HepG2 (cell line): ENCODE measurements around the gene GPN2. TPM values are rescaled to one million over a fixed set of nuclear protein-coding genes. Genes with fewer than 3 reads are reported as not detected.

Experiments
- ATRX ChIP-seq: sonication (generic); formaldehyde crosslinking; IDR thresholded peaks from 2 replicates; pipeline ENCODE4 v1.4.0; 2020; ENCODE audit warnings: missing genetic modification reagents, borderline replicate concordance
- BCL6 ChIP-seq: IDR thresholded peaks from 2 replicates; pipeline ENCODE4 v1.6.1; 2016; ENCODE audit warnings: missing genetic modification reagents, missing compliant biosample characterization
- BORCS8-MEF2B ChIP-seq: sonication (generic); formaldehyde crosslinking; IDR thresholded peaks from 2 replicates; pipeline ENCODE4 v1.8.0; 2022; ENCODE audit warnings: mild to moderate bottlenecking, missing genetic modification reagents
- CENPT ChIP-seq: sonication (generic); formaldehyde crosslinking; IDR thresholded peaks from 2 replicates; pipeline ENCODE4 v1.8.0; 2022; ENCODE audit warnings: low read depth, mild to moderate bottlenecking, moderate library complexity, missing genetic modification reagents
- ETV6 ChIP-seq: sonication (generic); formaldehyde crosslinking; conservative IDR thresholded peaks from 2 replicates; pipeline ENCODE4 v1.4.0; 2020; ENCODE audit warnings: missing genetic modification reagents
- HDAC2 ChIP-seq: sonication (generic); formaldehyde crosslinking; IDR thresholded peaks from 2 replicates; pipeline ENCODE4 v1.4.0; 2020; ENCODE audit warnings: missing genetic modification reagents
- HMG20B ChIP-seq: conservative IDR thresholded peaks from 2 replicates; pipeline ENCODE4 v1.6.1; 2016; ENCODE audit warnings: missing genetic modification reagents, missing compliant biosample characterization
- HMGXB4 ChIP-seq, 2 experiments: sonication (generic) in 1 of 2; formaldehyde crosslinking in 1 of 2; IDR thresholded peaks; 2 replicates each; pipeline versions ENCODE4 v1.4.0 to v1.6.1; 2018 to 2020; ENCODE audit warnings: missing genetic modification reagents in 2 of 2, borderline replicate concordance in 1 of 2, low read depth in 1 of 2, mild to moderate bottlenecking in 1 of 2, missing biosample characterization in 1 of 2
- HNF1A ChIP-seq, 2 experiments: sonication (generic) in 1 of 2; formaldehyde crosslinking in 1 of 2; IDR thresholded peaks; 2 replicates each; pipeline versions ENCODE4 v1.4.0 to v1.6.1; 2016 to 2020; ENCODE audit warnings: borderline replicate concordance in 1 of 2, low read depth in 1 of 2, mild to moderate bottlenecking in 1 of 2, missing genetic modification reagents in 1 of 2
- HNF1B ChIP-seq: sonication (generic); formaldehyde crosslinking; IDR thresholded peaks from 2 replicates; pipeline ENCODE4 v1.5.1; 2020; ENCODE audit warnings: mild to moderate bottlenecking, moderate library complexity, missing genetic modification reagents
- KDM4B ChIP-seq: sonication (generic); formaldehyde crosslinking; IDR thresholded peaks from 2 replicates; pipeline ENCODE4 v1.4.0; 2020; ENCODE audit warnings: missing genetic modification reagents
- MTA3 ChIP-seq: sonication (generic); formaldehyde crosslinking; IDR thresholded peaks from 2 replicates; pipeline ENCODE4 v1.4.0; 2020; ENCODE audit warnings: missing genetic modification reagents
- NCOA2 ChIP-seq: sonication (generic); formaldehyde crosslinking; IDR thresholded peaks from 2 replicates; pipeline ENCODE4 v1.8.0; 2022; ENCODE audit warnings: inconsistent platforms
- PAWR ChIP-seq: sonication (generic); formaldehyde crosslinking; IDR thresholded peaks from 2 replicates; pipeline ENCODE4 v1.4.0; 2020; ENCODE audit warnings: missing genetic modification reagents, mild to moderate bottlenecking, borderline replicate concordance
- POGZ ChIP-seq: sonication (generic); formaldehyde crosslinking; IDR thresholded peaks from 2 replicates; pipeline ENCODE4 v1.4.0; 2020; ENCODE audit warnings: mild to moderate bottlenecking, missing genetic modification reagents
- POLR2A ChIP-seq, 2 experiments: IDR thresholded peaks; 2 replicates each; pipeline ENCODE4 v1.6.1; 2011; ENCODE audit warnings: low read depth in 2 of 2, low read length in 2 of 2, mild to moderate bottlenecking in 1 of 2, moderate library complexity in 1 of 2; ENCODE audit not compliant: insufficient read depth in 1 of 2
- SMYD3 ChIP-seq: sonication (generic); formaldehyde crosslinking; IDR thresholded peaks from 2 replicates; pipeline ENCODE4 v1.8.1; 2023; ENCODE audit warnings: mild to moderate bottlenecking, missing genetic modification reagents
- TEAD3 ChIP-seq: optimal IDR thresholded peaks from 2 replicates; pipeline ENCODE3; 2016; ENCODE audit warnings: borderline replicate concordance
- ZFP82 ChIP-seq: sonication (generic); formaldehyde crosslinking; IDR thresholded peaks from 2 replicates; pipeline ENCODE4 v1.5.1; 2020; ENCODE audit warnings: mild to moderate bottlenecking, missing genetic modification reagents, borderline replicate concordance
- ZNF260 ChIP-seq: sonication (generic); formaldehyde crosslinking; IDR thresholded peaks from 2 replicates; pipeline ENCODE4 v1.4.0; 2020; ENCODE audit warnings: missing genetic modification reagents, low read depth, mild to moderate bottlenecking, borderline replicate concordance
- ZNF569 ChIP-seq: sonication (generic); formaldehyde crosslinking; IDR thresholded peaks from 2 replicates; pipeline ENCODE4 v1.5.0; 2020; ENCODE audit warnings: mild to moderate bottlenecking, missing genetic modification reagents, moderate library complexity, borderline replicate concordance
- ZNF878 ChIP-seq: sonication (generic); formaldehyde crosslinking; IDR thresholded peaks from 2 replicates; pipeline ENCODE4 v1.8.1; 2023; ENCODE audit warnings: mild to moderate bottlenecking, missing genetic modification reagents, moderate library complexity
- polyA plus RNA-seq, 8 experiments: library from polyadenylated mRNA; depleted of rRNA in 3 of 8; stranded (reverse) in 7 of 8; unstranded in 1 of 8; fragments of >200 nt; fragmentation: Illumina TruSeq in 4 of 8; extraction: Trizol in 4 of 8; gene quantifications; 2 replicates each; pipeline versions ENCODE4 v1.2.1 to v1.2.3, GENCODE V29; 2011 to 2016; ENCODE audit warnings: low read depth in 4 of 8, missing spikeins in 1 of 8, mixed read lengths in 1 of 8; ENCODE audit not compliant: insufficient read depth in 1 of 8
- total RNA-seq, 5 experiments: library from RNA; depleted of rRNA; stranded (reverse); fragments of >200 nt; fragmentation: Illumina TruSeq; extraction: Trizol; gene quantifications; 2 replicates each; pipeline ENCODE4 v1.2.3, GENCODE V29; 2016; ENCODE audit warnings: low read depth in 1 of 5

The GPN2 gene
- total and polyA plus RNA-seq, 2 of the 13 experiments (the other 11 are each of a cell fraction or from before 2014, with no cell fraction given), result 19.3 to 38.9 TPM

- TF ChIP-seq HMG20B (CRISPR knock-in tag) (peak; percentile 78), BORCS8-MEF2B (CRISPR knock-in tag) (peak; percentile 67; the same call in 1 of the 2 replicates), BCL6 (CRISPR knock-in tag) (peak; percentile 95), ZNF878 (peak; percentile 93), ETV6 (no peak), SMYD3 (CRISPR knock-in tag) (no peak), ZNF260 (CRISPR knock-in tag) (no peak), HNF1B (CRISPR knock-in tag) (peak; percentile 100), TEAD3 (CRISPR knock-in tag) (peak; percentile 91), MTA3 (CRISPR knock-in tag) (no peak), NCOA2 (CRISPR knock-in tag) (peak; percentile 97), HMGXB4 (CRISPR knock-in tag; IDR thresholded peaks at IDR 0.05; ENCODE audit: borderline replicate concordance in 1 of 2, low read depth in 1 of 2) (peak; percentile 21 to 81; a peak in 2 of 4 replicates), POLR2A (IDR thresholded peaks at IDR 0.05; ENCODE audit: insufficient read depth in 1 of 2, low read depth in 2 of 2, low read length in 2 of 2) (peak; percentile 69 to 94), HDAC2 (peak; percentile 92), PAWR (CRISPR knock-in tag) (0 out of 2 replicates have a peak, but pooled peaks have one; percentile 31), ZFP82 (no peak), ZNF569 (CRISPR knock-in tag) (no peak), ATRX (CRISPR knock-in tag) (no peak), CENPT (CRISPR knock-in tag) (no peak), HNF1A (IDR thresholded peaks at IDR 0.05; ENCODE audit: low read depth) (peak; percentile 96), HNF1A (CRISPR knock-in tag; IDR thresholded peaks at IDR 0.05; ENCODE audit: borderline replicate concordance) (peak; percentile 98), POGZ (CRISPR knock-in tag) (peak; percentile 66), KDM4B (no peak; the same call in none of the 2 replicates)
Measured at GRCh38 chr1:26910343-26911160, 20.5 kb upstream of the GPN2 start (continued).
